SK-N-MC (cell line): Measurements from ENCODE around the gene CCDC9.

Source experiments
- EZH2 ChIP-seq: fragments of 200-600 bp; sonication (generic); IDR thresholded peaks from one replicate; pipeline ENCODE4 v1.6.1; 2017; ENCODE audit warnings: antibody characterized with exemption
- POLR2AphosphoS5 ChIP-seq: IDR thresholded peaks from 2 replicates; pipeline ENCODE4 v1.6.1; 2012; ENCODE audit warnings: mild to moderate bottlenecking, low read depth, low read length, borderline replicate concordance

DNA sequence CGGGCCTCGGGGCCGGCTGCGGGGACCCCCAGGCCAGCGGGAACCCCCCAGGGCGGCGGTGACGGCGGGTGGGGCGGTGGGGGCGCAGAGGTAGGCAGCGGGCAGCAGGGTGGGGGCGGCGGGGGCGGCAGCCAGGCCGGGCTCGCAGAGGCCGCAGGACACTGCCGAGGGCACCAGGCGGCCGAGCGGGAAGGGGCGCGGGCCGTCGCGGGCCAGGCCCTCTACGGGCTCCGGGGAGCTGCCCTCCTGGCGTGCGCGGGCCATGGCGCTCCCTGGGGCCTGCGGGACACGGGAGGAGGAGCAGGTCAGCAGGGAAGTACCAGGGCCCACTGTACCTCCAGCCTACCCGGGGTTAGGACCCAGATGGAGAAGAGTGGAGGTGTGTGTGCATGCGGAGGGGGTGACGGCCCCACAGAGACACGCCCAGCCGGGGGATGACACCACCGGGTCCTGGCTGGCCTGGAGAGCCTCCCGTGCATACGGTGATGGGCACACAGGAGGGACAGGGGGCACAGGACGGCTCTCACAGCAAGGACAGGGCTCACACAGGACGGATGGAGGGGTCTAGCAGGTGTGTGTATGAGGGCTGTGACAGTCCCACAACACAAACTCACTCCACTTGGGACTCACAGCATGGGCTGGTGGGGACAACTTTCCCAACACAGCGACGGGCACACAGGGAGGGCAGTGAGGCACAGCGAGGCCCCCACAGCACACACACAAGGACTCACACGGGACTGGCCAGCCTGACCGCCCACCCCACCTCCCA is 28.0 kb upstream of the CCDC9 start:
- TF ChIP-seq POLR2AphosphoS5 (no peak), EZH2 (no peak)
